ENCODE results near the gene MEGF11.
"Not testable (repeated sequence)": the region's sequence is repeated elsewhere in the genome, so short reads cannot be mapped to it uniquely, and the experiment has no call there.

MEGF11 gene

DNA sequence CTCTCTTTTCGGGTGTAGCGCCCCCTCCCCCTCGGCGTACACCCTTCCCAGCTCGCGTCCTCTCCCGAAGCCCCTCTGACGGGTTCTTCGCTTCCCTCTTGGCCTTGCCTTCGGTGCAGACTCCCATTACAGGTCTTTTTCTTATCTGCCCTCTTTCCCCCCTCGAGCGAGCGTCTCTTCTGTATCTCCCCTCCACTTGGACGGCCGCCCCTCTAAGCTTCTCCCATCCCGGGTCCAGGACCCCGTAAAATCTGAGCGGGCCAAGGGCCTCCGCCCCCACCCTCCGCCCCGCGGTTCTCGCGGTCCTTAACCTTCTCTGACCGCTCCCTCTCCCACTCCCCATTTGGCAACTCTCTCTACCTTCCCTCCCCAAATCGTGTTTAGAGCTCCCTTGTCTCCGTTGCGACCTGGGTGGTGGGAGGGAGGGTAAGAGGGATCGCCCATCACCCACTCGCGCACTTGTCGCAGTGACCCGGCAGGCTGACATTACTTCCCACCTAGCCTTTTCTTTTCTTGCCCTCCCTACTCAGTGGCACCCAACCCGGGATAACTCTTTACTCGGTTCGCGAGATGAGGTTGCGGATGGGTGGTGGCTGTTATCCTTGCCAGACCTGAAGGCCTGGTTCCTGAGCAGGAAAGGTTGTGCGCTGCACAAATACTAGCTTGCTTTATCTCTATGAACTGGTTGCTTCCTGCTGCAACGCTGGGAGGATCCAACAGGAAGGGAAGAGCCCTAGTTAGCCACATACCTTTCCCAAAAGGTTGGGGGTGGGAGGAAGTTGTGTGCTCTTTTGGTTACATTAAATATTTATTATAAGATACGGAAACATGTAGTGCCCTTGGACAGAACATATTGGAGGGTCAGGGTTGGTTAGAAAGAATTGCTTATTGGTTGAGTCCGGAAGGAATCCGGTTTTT, 383.3 kb downstream of the MEGF11 start:
- no peak for DNase-seq

DNA sequence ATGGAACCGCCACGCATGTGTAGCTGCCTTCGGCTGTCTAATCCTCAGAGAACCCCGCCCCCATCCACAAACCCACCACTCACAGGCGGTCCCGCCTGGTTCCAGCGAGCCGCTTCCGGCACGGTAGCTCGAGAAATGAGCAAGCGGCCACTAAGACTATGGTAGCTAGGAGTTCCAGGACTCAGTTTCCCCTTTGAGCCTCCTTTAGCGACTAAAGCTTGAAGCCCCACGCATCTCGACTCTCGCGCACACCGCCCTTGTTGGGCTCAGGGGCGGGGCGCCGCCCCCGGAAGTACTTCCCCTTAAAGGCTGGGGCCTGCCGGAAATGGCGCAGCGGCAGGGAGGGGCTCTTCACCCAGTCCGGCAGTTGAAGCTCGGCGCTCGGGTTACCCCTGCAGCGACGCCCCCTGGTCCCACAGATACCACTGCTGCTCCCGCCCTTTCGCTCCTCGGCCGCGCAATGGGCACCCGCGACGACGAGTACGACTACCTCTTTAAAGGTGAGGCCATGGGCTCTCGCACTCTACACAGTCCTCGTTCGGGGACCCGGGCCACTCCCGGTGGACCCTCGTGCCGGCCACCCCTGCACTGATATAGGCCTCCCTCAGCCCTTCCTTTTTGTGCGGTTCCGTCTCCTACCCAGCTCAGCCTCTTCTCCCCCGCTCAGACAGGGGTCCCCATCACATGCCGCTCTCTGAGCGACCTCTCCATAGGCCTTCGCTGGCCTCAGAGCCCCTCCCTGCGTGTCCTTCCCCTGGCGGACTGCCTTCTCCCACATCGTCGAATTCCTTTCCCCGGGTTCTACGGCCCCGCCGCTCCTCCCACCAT, 384.2 kb downstream of the MEGF11 start, which contains the start of gene RAB11A:
RAB11A (plus strand) TSS at position 366 of the 828 bp plus-strand sequence; CDS start at position 461, 95 bp downstream.
- peak; percentile 93 for DNase-seq

DNA sequence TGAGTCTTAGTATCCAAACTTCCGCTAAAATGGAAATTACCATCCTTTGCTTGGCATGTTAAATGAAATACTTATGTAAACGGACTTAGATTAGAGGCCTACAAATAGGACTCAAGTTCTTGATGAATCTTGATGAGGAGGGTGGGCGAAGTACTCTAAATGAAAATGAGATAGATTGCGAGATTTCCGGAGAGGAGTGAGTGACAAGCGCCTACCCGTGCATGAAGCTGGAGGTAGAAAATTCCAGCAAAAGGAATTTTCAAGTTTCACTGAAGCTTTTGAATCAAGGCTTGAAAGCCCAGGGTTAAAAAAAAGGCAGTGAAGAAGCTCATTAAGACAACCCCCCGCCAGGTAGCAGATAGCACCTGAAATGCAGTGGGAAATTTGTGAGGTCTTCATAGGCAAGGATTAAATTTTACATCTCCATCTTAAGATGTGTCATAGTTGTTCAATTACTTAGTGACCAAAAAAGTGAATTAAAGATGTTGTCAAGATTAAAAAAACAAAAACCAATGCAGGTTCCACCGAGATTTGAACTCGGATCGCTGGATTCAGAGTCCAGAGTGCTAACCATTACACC, 384.9 kb downstream of the MEGF11 start:
- no peak for DNase-seq

DNA sequence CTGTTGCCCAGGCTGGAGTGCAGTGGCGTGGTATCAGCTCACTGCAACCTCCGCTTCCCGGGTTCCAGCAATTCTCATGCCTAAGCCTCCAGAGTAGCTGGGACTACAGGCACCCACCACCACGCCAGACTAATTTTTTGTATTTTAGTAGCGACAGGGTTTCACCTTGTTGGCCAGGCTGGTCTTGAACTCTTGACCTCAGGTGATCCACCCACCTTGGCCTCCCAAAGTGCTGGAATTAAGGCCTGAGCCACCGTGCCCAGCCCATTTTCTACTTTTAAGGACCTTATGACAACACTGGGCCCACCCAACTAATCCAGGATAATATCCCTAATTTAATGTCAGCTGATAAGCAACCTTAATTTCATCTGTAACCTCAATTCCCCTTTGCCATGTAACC, 385.6 kb downstream of the MEGF11 start:
- not testable (repeated sequence) for DNase-seq

DNA sequence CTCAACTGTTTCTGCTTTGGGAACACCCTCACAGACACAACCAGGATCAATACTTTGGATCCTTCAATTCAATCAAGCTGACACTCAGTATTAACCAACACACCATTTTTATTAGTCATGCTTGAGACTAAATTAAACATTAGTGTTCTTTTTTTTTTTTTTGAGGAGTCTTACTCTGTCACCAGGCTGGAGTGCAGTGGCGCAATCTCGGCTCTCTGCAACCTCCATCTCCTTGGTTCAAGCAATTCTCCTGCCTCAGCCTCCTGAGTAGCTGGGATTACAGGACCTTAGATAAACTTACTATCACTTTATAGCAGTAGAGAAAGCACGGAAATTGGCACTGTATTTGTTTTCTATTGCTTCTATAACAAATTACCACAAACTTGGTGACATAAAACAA, 386.3 kb downstream of the MEGF11 start:
- DNase-seq, result no peak

DNA sequence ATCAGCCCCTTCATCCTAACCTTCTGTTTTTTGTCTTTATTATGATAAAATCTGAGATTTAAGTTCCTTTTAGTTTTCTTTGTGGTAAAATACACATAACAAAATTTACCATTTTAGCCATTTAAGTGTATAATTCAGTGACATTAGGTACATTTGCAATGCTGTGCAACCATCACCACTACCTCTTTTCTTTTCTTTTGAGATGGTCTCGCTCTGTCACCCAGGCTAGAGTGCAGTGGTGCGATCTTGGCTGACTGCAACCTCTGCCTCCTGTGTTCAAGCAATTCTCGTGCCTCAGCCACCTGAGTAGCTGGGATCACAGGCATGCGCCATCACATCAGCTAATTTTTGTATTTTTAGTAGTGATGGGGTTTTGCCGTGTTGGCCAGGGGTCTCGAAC, 390.4 kb downstream of the MEGF11 start:
- DNase-seq, result no peak

DNA sequence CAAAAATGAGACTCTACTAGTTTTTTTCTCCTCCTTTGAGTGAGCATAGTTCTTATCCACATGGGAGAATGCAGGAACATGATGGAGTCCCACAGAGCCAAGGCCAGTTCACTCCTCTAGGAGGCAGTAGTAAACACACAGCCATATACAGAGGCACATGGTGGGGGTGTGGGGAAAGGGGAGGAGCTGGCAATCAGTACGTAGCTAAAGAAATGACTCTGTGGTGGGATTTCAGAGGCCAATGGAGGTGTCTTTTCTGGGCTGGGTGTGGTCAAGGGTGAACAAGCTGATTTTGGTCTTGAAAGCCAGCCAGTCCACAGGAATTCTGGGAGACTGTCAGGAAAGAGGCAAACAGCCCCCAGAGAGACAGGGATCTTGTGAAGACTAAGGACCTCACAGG, 390.9 kb downstream of the MEGF11 start:
- no peak for DNase-seq

DNA sequence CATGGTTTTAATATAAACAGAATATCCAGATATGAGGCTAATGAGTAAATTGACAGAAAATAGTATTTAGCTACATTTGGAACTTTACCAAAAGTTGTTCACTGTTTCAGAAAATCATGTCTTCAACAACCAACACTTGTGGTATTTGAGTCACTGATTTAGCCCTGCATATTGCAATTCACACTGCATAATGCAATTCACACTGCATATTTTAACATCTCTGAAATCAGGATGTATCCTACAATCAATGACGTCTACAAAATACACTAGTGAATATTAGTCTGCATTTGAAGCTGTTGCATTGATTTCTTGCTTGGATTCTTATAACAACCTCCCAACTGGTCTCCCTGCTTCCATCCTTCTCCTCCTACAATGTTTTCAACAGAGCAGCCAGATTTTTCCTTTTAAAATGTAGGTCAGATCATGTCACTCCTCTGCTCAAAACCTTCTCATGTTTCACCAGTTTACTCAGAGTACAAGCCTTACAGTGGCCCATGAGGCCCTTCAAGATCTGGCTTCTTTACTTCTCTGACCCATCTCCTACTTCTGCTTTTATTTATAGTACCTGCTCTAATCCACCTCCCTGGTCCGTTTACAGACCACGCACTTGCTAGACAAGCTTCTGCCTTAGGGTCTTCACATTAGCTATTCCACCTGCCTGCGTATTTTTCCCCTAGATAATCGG, 395.7 kb downstream of the MEGF11 start:
- no peak for DNase-seq

DNA sequence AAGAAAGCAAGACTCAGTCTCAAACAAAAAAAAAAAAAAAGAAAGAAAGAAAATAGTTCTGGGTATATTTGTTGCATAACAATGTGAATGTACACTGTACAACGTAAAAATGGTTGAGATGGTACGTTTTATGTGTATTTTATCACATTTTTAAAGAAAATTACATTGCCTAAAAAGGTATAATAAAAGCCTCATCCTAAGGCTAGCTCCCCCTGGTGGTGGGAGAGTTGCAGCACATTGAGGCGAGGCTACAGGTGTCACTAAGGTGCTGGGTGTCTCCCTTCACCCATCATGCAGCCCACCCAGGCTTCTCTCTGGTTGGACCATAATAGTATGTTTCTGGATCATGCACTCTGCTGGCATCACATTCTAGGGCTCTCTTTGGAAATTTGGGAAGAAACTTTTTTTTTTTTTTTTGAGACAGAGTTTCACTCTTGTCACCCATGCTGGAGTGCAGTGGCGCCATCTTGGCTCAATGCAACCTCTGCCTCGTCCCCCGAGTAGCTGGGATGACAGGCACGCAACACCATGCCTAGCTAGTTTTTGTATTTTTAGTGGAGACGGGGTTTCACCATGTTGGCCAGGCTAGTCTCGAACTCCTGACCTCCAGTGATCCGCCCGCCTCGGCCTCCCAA, 396.6 kb downstream of the MEGF11 start:
- no peak for DNase-seq

DNA sequence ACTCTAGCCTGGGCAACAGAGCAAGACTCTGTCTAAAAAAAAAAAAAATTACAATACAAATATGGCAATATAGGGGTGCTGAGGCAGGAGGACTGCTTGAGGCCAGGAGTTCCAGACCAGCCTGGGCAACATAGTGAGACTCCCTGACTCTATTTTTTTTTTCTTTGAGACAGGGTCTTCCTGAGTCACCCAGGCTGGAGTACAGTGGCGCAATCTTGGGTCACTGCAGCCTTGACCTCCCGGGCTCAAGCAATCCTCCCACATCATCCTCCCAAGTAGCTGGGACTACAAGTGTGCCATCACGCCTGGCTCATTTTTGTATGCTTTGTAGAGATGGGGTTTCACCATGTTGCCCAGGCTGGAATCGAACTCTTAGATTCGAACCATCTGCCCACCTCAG, 401.6 kb downstream of the MEGF11 start:
- no peak for DNase-seq

DNA sequence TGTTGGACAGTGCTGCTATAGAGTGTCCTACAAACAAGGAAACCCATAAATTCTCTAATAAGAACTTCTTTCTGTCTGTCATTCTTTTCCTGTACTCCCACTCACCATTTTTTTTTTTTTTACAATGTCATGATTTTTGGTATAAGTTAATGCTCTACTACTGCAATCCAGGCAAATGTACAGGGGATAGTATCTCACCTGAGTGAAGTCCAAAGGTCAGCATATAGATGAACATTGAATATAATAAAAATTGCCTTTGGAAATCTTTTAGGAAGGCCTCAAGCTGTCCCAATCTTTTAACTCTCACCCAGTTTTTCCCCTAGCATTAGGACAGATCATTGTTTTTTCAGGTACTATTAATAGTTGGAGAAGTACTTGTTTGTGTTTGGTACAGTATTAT, 405.6 kb downstream of the MEGF11 start:
- no peak for DNase-seq

DNA sequence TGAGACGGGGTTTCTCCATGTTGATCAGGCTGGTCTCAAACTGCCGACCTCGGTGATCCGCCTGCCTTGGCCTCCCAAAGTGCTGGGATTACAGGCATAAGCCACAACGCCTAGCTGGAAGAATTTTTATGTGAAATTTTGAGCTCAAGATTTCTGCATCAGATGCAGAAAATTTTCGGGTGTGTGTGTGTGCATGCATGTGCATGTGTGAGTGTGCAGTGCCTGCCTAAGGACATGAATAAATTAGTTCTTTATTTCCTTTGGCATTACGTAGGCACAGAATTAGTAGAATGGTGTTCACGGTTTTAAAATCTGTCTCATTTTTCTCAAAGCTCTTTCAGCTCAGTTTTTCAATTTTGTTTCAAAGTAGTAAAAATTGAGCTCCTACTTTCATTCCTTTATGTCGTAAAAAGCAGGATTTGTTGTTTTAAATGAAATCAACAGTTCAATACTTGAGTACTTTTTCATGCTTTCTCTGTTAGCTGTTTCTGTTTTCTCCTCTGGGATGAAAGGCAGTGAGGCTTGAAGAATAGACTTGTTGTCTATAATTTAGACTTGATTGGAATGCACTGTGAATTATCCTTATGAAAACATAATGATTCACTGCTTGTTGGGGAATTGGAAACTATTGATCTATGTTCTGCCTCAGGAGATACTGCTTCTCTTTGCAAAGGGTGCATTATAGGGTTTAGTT, 407.6 kb downstream of the MEGF11 start:
- no peak for DNase-seq

All from cortex of kidney (tissue), 1 donor.